Liver (tissue), 9 donors: ENCODE results near the gene MLXIP. TPM values are rescaled to one million over a fixed set of nuclear protein-coding genes. Genes with fewer than 3 reads are reported as not detected.

Experiments used
- DNase-seq: peaks from one replicate; pipeline ENCODE4 v3.0.0-alpha.2; 2017; ENCODE audit warnings: low spot score
- H3K27ac ChIP-seq, 2 donors: one replicate each; pipeline ENCODE4 v1.7.0; 2013; ENCODE audit warnings: inconsistent platforms in 2 of 2, low read length in 2 of 2, control low read depth in 1 of 2, low read depth in 1 of 2, mild to moderate bottlenecking in 1 of 2
- H3K27me3 ChIP-seq, 4 donors: one replicate each; pipeline versions ENCODE4 v1.6.1 to v1.7.0; 2013; ENCODE audit warnings: low read length in 3 of 4, inconsistent platforms in 1 of 4, mild to moderate bottlenecking in 1 of 4, moderate library complexity in 1 of 4; ENCODE audit not compliant: control insufficient read depth in 4 of 4, insufficient read depth in 4 of 4
- H3K36me3 ChIP-seq, 4 donors: one replicate each; pipeline versions ENCODE4 v1.6.1 to v1.7.0; 2013; ENCODE audit warnings: low read length in 3 of 4, mild to moderate bottlenecking in 3 of 4, low read depth in 1 of 4, moderate library complexity in 1 of 4; ENCODE audit not compliant: control insufficient read depth in 4 of 4, insufficient read depth in 3 of 4
- H3K4me1 ChIP-seq, 4 donors: one replicate each; pipeline versions ENCODE4 v1.6.1 to v1.7.0; 2013; ENCODE audit warnings: low read length in 3 of 4, mild to moderate bottlenecking in 3 of 4, moderate library complexity in 1 of 4; ENCODE audit not compliant: control insufficient read depth in 4 of 4, insufficient read depth in 4 of 4
- H3K4me3 ChIP-seq, 3 donors: one replicate each; pipeline versions ENCODE4 v1.6.1 to v1.7.0; 2013; ENCODE audit warnings: low read length in 3 of 3, control low read depth in 1 of 3, low read depth in 1 of 3, mild to moderate bottlenecking in 1 of 3
- H3K9ac ChIP-seq, 2 donors: one replicate each; pipeline ENCODE4 v1.7.0; 2013; ENCODE audit warnings: low read length in 2 of 2, mild to moderate bottlenecking in 2 of 2, moderate library complexity in 2 of 2, control low read depth in 1 of 2, low read depth in 1 of 2
- H3K9me3 ChIP-seq, 4 donors: one replicate each; pipeline versions ENCODE4 v1.6.1 to v1.7.0; 2013; ENCODE audit warnings: low read length in 3 of 4; ENCODE audit not compliant: control insufficient read depth in 4 of 4
- EGR1 ChIP-seq, 2 donors: IDR thresholded peaks; 2 replicates each; pipeline ENCODE4 v1.6.1; 2016 to 2018; ENCODE audit warnings: antibody characterized with exemption in 2 of 2, low read depth in 2 of 2
- FOXA1 ChIP-seq: IDR thresholded peaks from 2 replicates; pipeline ENCODE4 v1.6.1; 2016; ENCODE audit warnings: antibody characterized with exemption
- FOXA2 ChIP-seq: IDR thresholded peaks from 2 replicates; pipeline ENCODE4 v1.6.1; 2016; ENCODE audit warnings: antibody characterized with exemption
- GABPA ChIP-seq, 2 donors: IDR thresholded peaks in 1 of 2; conservative IDR thresholded peaks in 1 of 2; 2 replicates each; pipeline ENCODE4 v1.6.1; 2016; ENCODE audit warnings: antibody characterized with exemption in 2 of 2, mild to moderate bottlenecking in 1 of 2, moderate library complexity in 1 of 2
- HNF4A ChIP-seq, 2 donors: conservative IDR thresholded peaks; 2 replicates each; pipeline ENCODE4 v1.6.1; 2016; ENCODE audit warnings: antibody characterized with exemption in 2 of 2, mild to moderate bottlenecking in 2 of 2
- HNF4G ChIP-seq: IDR thresholded peaks from 2 replicates; pipeline ENCODE4 v1.6.1; 2016; ENCODE audit warnings: antibody characterized with exemption
- NR2F2 ChIP-seq: IDR thresholded peaks from 2 replicates; pipeline ENCODE4 v1.6.1; 2016; ENCODE audit warnings: antibody characterized with exemption
- RAD21 ChIP-seq, 2 donors: IDR thresholded peaks; 2 replicates each; pipeline ENCODE4 v1.6.1; 2016; ENCODE audit warnings: antibody characterized with exemption in 2 of 2, mild to moderate bottlenecking in 2 of 2
- RXRA ChIP-seq, 2 donors: IDR thresholded peaks; 2 replicates each; pipeline ENCODE4 v1.6.1; 2017 to 2018; ENCODE audit warnings: antibody characterized with exemption in 2 of 2, mild to moderate bottlenecking in 1 of 2
- SP1 ChIP-seq: IDR thresholded peaks from 2 replicates; pipeline ENCODE4 v1.6.1; 2018; ENCODE audit warnings: antibody characterized with exemption, mild to moderate bottlenecking
- YY1 ChIP-seq: IDR thresholded peaks from 2 replicates; pipeline ENCODE4 v1.6.1; 2016; ENCODE audit warnings: antibody characterized with exemption, mild to moderate bottlenecking
- WGBS: extraction: QIAGEN DNeasy Blood & Tissue Kit; methylation state at CpG from one replicate; pipeline ENCODE4 v1.1.7; 2013; 5-methylcytosine and 5-hydroxymethylcytosine counted together
- polyA plus RNA-seq, 2 donors: library from polyadenylated mRNA; stranded (reverse) in 1 of 2; unstranded in 1 of 2; fragments of 200-250 nt in 1 of 2; fragments of >200 nt in 1 of 2; fragmentation: Nextera tagmentation in 1 of 2; extraction: Ambion mirVana in 1 of 2; gene quantifications; one replicate each; pipeline versions ENCODE4 v1.2.1 to v1.2.3, GENCODE V29; 2013 to 2015
- total RNA-seq, 2 donors: library from RNA; depleted of rRNA; stranded (reverse); fragments of >200 nt; gene quantifications; one replicate each; pipeline ENCODE4 v1.2.3, GENCODE V29; 2014
- TF ChIP-seq, protein P1 (sequence below): IDR thresholded peaks from 2 replicates; pipeline ENCODE4 v1.6.1; 2016; ENCODE audit warnings: antibody characterized with exemption, mild to moderate bottlenecking
- TF ChIP-seq, protein P2 (sequence below): IDR thresholded peaks from 2 replicates; pipeline ENCODE4 v1.6.1; 2016; ENCODE audit warnings: antibody characterized with exemption
- donor health status: healthy.
- donor health status: healthy.
- donor health status: healthy.
- donor health status: healthy.
- donor health status: healthy.

MLXIP gene
- total and polyA plus RNA-seq, 4 donors: 10.6 to 19.5 (median 11.0) TPM

DNA sequence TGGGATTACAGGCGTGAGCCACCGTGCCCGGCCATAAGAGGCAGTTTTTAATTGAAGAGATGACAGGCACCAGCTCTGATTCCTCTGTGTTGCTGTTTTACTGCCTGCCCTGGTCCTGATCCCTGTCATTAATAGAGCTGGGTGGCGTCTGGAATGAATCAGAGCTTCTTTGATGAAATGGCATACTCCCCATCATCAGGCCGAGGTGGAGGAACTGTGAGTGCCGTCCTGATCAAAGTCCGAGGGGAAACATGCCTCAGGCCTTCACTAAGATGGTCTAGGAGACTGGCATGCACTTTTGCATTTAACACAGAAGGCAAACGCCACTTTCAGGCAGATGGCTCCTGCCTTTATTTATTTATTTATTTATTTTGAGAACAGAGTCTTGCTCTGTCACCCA lies 61.4 kb downstream of the MLXIP start:
- Histone ChIP-seq H3K9ac (no peak overlapping the region), H3K4me3 (no peak overlapping the region), H3K27me3 (no peaks in the 10 kb centered on the region), H3K9me3 (no peaks in the 10 kb centered on the region), H3K27ac (no peak overlapping the region), H3K4me1 (no peaks in the 10 kb centered on the region), H3K36me3 (peaks cover 16 to 69% (median 34%) of the 10 kb centered on the region in 4 donors)
- WGBS: 91% methylated on average over 8 of the region's 8 CpGs
- no peak for DNase-seq
- no peak for TF ChIP-seq NR2F2
- TF ChIP-seq SP1: no peak
- no peak for TF ChIP-seq RXRA (IDR thresholded peaks at IDR 0.05)
- no peak for TF ChIP-seq FOXA2
- no peak for TF ChIP-seq RAD21 (IDR thresholded peaks at IDR 0.05)
- no peak for TF ChIP-seq GABPA (IDR thresholded peaks at IDR 0.05 in 1 of 2, conservative IDR thresholded peaks at IDR 0.05 in 1 of 2)
- TF ChIP-seq, protein P1, sequence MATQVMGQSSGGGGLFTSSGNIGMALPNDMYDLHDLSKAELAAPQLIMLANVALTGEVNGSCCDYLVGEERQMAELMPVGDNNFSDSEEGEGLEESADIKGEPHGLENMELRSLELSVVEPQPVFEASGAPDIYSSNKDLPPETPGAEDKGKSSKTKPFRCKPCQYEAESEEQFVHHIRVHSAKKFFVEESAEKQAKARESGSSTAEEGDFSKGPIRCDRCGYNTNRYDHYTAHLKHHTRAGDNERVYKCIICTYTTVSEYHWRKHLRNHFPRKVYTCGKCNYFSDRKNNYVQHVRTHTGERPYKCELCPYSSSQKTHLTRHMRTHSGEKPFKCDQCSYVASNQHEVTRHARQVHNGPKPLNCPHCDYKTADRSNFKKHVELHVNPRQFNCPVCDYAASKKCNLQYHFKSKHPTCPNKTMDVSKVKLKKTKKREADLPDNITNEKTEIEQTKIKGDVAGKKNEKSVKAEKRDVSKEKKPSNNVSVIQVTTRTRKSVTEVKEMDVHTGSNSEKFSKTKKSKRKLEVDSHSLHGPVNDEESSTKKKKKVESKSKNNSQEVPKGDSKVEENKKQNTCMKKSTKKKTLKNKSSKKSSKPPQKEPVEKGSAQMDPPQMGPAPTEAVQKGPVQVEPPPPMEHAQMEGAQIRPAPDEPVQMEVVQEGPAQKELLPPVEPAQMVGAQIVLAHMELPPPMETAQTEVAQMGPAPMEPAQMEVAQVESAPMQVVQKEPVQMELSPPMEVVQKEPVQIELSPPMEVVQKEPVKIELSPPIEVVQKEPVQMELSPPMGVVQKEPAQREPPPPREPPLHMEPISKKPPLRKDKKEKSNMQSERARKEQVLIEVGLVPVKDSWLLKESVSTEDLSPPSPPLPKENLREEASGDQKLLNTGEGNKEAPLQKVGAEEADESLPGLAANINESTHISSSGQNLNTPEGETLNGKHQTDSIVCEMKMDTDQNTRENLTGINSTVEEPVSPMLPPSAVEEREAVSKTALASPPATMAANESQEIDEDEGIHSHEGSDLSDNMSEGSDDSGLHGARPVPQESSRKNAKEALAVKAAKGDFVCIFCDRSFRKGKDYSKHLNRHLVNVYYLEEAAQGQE: no peak

DNA sequence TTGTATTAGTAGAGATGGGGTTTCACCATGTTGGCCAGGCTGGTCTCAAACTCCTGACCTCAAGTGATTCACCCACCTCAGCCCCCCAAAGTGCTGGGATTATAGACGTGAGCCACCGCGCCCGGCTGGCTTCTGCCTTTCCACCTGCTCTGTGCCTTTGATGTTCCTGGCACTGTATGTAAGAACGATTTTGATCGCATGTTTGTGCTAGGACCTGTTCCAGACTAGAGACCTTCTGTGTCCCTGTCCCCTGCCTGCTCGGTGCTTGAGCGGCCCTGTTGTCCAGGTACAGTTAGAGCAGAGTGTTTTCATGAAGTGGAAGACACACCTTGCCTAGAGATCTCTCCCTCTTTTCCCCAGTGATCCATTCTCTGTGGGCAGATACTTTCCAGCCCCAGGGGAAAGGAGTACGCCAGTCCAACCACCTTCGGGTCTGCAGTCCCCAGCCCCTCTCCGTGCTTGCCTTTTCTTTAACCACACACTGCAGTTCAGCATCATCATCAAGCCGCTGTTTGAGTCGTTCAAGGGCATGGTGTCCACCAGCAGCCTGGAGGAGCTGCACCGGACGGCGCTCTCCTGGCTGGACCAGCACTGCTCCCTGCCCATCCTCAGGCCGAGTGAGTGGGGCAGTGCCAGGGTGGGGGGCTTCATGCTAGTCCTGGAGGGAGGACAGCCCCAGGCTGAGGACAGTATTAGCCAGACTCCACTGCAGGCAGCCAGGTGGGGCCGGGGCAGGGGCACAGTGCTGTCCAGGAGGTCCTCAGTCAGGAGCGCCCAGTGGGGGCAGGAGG lies 62.1 kb downstream of the MLXIP start:
- DNase-seq: no peak
- WGBS: 95% methylated on average over 19 of the region's 19 CpGs
- H3K4me1 ChIP-seq: no peaks in the 10 kb centered on the region
- H3K9ac ChIP-seq: no peak overlapping the region
- H3K9me3 ChIP-seq: no peaks in the 10 kb centered on the region
- no peak overlapping the region for H3K4me3 ChIP-seq
- H3K27me3 ChIP-seq: no peaks in the 10 kb centered on the region
- TF ChIP-seq GABPA (IDR thresholded peaks at IDR 0.05 in 1 of 2, conservative IDR thresholded peaks at IDR 0.05 in 1 of 2) (no peak), EGR1 (IDR thresholded peaks at IDR 0.05; ENCODE audit: low read depth in 2 of 2) (no peak), NR2F2 (no peak), SP1 (no peak), HNF4A (conservative IDR thresholded peaks at IDR 0.05) (no peak), YY1 (no peak), FOXA1 (no peak), HNF4G (no peak), FOXA2 (no peak)
- TF ChIP-seq, protein P1: no peak
- TF ChIP-seq, protein P2, sequence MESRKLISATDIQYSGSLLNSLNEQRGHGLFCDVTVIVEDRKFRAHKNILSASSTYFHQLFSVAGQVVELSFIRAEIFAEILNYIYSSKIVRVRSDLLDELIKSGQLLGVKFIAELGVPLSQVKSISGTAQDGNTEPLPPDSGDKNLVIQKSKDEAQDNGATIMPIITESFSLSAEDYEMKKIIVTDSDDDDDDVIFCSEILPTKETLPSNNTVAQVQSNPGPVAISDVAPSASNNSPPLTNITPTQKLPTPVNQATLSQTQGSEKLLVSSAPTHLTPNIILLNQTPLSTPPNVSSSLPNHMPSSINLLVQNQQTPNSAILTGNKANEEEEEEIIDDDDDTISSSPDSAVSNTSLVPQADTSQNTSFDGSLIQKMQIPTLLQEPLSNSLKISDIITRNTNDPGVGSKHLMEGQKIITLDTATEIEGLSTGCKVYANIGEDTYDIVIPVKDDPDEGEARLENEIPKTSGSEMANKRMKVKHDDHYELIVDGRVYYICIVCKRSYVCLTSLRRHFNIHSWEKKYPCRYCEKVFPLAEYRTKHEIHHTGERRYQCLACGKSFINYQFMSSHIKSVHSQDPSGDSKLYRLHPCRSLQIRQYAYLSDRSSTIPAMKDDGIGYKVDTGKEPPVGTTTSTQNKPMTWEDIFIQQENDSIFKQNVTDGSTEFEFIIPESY: no peak
- peaks cover 12 to 63% (median 34%) of the 10 kb centered on the region in 4 donors for H3K36me3 ChIP-seq
- H3K27ac ChIP-seq: no peak overlapping the region
